CD4-positive, alpha-beta T cell treated with Interleukin-2 at 100 ng/mL for 4 hours (primary cell): ENCODE data around the gene F12.

ENCODE experiments used
- DNase-seq: peaks from one replicate; pipeline ENCODE4 v3.0.0-alpha.2; 2020; ENCODE audit warnings: low spot score

F12 gene

DNA sequence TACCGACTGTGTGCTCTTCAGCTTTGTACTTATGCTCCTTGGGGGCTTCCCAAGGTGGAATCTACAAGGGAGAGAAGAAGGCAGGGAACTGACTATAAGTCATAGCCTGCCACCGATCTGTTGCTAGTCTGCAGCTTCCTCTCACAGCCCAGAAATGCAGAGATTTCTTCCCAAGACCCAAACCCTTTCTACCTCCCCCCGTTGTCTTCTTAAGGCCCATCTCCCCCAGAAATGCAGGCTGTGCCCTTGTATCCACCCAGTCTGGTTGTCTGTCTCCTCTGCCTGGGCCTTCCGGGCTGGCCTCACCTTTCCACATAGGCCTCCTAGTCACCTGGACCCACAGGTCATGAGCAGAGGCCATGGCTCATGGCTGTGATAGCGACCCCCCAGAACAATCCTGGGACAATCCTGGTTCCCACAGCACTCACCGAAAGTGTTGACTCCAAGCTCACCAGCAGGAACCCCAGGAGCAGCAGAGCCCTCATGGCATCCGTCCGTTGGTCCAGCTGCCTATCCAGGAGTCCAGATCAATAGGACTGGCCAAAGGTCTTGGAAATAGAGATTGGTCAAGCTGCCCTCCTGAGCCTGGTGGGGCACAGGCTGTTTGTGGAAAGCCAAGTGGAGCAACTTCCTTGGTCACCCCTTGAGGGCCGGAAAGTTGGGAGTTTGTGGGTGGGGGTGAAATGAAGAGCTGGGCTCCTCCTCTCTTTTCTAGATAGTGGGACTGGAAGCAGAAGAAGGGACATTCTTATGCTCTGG lies at the start of gene F12:
TSS of gene F12 (minus strand) at position 522 of the 759 bp plus-strand sequence. CDS start at position 485, 37 bp downstream.
- DNase-seq = no peak

DNA sequence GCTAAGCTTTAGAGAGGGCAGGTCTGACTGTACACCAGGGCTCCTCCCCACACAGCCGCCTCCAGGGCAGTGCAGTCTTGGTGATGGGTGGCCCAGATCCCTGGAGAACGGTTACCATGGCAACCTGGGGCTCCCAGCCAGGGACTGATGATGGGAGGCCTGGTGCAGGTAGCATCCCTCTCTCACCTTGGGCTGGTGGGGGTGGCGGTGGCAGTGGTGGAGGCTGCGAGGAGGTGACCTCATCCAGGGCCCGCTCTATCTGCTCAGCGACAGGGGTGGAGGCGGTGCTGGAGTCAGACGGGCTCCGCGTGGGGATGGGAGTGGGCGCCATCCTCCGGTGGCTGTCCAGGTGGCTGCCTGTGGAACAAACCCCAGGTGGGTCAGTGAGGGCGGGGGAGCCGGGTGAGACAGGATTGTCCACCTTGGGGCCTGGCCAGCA lies 49.6 kb upstream of the F12 start:
- no peak for DNase-seq

- DNase-seq = no peak
These were observed 48.7 kb upstream of the F12 start for GRCh38 chr5:177457852-177458681.

GRCh38 chr5:177456976-177457851 lies 47.9 kb upstream of the F12 start:
- peak; percentile 60 for DNase-seq

DNA sequence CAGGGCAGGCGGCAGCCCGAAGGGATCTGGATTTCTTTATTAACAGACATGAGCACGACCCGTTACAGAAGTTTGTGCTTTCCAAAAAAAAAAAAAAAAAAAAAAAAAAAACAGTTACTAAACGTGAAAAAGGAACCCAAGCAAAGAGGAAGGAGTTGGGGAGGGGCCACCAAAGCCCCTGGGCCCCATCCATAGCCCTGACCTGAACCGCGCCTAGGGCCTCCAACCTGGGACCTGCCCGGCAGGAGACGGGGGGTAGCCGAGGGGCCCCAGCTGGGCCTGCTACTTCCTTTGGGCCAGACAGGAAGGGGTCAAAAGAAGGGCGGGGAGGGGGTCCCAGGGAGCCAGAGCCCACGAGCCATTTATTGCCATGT lies 47.2 kb upstream of the F12 start:
- no peak for DNase-seq

GRCh38 chr5:177455661-177456590 lies 46.6 kb upstream of the F12 start:
- DNase-seq = peak; percentile 94

DNA sequence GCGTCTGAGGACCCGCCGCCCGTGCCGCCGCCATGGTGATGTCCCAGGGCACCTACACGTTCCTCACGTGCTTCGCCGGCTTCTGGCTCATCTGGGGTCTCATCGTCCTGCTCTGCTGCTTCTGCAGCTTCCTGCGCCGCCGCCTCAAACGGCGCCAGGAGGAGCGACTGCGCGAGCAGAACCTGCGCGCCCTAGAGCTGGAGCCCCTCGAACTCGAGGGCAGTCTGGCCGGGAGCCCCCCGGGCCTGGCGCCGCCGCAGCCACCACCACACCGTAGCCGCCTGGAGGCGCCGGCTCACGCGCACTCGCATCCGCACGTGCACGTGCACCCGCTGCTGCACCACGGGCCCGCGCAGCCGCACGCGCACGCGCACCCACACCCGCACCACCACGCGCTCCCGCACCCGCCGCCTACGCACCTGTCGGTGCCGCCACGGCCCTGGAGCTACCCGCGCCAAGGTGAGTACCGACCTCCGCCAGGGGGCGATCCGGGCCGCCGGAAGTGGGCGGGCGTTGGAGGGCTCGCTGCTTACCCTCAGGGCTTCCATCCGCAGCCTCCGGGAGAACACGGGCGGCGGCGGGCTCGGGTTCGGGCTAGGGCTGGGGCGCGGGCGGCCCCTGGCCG lies 45.8 kb upstream of the F12 start:
- peak; percentile 89 for DNase-seq

DNA sequence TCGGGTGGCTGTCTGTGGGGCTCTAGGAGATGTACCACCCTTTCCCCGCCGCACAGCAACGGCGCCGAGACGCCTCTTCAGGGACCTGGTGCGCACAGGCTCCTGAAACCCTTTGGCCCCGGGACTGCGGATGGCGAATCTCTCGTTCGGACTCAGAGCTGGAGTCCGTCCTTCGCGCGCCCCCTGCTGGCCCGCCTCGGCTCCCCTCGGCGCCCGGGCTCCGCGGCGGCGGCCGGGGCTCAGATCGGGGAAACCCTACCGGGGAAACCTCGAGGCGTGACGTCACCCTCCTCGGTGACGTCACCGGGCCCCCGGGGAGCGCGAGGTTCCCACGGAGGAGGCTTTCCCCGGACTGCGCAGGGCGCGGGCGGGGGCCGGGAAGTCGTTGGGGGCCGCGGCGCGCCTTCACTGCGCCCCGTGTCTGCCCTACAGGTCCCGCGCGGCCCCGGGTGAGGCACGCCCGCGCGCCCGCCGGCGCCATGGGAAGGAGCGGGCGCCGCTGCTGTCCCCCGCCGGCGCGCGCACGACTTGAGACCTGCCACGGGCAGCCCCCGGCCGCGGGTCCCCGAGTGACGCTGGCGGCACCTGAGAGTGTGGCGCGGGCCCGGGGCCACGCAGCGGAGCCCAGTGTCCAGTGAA lies 45.2 kb upstream of the F12 start:
- peak; percentile 94 for DNase-seq

- no peak for DNase-seq
These were observed 44.6 kb upstream of the F12 start for GRCh38 chr5:177453852-177454396.

DNA sequence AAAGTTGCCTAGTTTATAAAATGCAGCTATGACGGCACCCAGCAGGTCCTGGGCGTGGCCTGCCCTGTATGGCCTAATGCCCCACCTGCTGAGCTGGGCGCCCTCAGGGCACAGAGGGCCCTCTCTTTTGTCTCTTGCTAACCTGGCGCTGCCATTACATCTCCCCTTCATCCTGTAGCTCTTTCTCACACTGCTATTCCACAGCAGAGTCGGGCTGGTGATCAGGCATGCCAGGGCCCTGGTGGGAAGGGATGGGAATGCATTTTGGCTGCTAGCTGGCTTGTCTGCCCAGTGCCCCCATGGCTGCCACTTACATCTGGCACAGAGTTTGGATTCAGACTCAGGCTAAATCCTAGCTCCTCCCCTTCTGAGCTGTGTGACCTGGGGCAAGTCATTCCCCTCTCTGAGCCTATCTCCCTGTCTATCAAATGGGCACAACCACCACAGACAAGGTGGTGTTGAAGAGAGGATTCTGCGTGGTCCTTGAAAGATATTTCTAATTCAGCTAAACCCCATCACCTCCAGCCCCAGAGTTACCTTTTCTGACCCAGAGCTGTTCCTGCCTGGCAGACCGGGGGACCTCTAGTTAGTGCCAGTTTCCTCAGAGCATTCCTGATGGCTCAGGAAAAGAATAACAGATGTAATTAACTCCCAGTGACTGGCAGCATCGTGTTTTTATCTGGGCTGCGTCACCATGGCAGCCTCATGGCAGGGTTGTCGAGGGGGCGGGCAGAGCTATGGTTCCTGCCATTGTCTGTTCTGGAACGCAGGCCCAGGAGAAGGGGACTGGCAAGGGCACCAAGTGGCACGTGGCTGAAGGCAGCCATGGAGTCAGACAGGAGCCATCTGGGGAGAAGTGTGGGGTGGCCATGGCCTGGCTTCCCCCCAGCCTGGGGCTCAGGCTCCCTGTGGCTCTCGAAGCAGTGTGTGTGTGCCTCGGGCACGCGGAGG lies 43.6 kb upstream of the F12 start:
- DNase-seq = no peak

DNA sequence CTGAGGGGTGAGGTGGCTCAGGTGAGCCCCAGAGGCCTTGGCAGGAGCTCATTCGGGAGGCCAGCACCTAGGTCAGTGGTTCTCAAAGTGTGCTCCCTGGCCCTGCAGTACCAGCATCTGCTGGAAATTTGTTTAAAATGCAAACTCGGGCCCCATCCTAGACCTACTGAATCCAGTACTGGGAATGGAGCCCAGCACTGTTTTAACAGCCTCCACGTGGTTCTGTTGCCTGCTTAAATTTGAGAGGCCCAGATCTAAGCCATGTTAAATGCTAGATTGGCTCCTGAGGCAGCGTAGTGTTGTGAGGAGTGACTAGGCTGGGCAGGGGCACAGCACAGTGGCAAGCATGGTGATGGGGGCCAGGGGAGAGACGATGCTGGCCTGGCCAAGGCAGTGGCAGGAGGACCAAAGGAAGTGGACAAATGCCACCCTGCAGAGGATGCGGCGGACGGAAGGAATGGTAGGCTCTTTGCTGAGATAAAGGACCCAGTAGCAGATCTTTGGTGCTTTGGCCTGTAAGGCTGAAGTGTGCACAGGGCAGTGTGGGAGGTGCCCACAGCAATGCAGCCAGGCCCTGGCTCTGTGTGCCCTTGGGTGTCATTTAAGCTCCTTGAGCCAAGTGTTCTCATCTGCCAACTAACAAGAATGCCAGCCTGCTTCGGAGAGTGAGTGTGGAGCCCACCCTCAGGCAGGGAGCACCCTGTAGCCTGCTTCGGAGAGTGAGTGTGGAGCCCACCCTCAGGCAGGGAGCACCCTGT lies 41.5 kb upstream of the F12 start:
- DNase-seq = no peak

DNA sequence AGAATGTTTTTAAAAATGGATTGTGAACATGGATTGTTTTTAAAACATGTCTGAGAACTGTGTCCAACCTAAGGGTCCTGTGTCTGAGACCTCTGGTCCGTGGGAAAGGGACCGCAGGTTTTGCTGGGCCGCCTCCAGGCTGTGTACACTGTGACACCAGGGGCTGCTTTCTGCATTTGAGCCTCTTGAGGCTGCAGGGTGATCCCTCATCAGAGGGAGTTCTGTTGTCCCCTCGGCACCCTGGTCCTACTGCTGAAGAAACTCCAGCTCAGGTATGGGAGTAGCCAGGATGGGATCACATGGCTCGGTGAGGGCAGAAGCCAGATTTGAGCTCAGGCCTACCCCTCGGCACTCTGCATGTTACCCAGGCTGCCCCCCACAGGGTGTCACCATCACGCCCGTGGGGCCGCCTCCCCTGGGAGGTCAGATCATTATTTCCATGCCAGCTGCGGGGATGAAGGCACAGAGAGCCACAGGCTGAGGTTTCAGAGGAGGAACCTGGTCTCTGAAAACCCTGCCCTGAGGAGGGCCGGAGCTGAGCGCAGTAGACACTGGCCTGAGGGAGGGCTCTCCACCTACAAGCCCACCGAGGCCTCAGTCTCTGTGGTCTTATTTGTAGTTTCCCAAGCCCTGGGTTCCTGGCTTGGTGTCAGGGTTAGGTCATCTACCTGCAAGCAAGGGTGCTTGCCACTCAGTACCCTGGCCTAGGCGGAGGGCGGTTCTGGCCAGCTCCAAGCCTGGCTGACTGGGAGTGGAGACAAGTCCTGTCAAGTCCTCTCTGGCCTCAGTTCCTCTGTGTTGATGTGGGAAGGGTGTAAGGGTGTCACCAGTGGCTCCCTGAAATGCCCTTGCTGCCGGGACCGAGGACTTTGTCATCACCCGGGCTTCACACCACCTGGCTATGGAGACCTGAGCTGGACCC lies 40.0 kb upstream of the F12 start:
- DNase-seq = no peak

DNA sequence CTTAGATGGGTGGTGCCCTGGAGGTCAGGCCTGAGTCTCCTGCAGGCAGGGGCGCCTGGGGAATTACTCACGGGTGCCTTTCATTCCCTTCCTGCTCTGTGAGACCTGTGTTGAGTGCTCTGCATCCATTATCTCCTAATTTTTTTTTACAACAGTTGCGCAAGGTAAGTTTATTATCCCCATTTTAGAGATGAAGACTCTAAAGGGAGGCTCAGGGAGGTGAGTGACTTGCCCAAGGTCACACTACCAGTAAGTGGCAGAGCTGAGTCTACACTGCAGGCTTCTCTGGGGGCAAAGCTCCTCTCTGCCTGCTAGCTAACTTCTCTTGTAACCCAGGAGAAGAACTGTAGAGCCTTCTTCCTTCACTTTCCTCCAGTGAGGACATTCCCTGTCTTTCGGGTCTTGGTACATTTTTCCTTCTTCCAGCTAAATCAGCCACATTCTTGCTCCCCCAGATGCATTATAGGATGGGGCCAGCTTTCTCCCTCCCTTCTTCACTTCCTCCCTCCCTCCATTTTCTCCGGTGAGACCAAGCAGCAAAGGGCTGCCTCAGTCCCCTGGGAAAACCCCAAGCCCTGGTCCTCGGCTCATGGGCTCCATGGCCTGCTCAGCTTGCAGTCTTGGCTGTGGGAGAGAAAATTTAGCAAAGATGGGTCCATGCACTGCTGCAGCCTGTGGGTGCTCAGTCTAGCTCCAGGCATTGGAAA lies 39.0 kb upstream of the F12 start:
- DNase-seq = no peak

DNA sequence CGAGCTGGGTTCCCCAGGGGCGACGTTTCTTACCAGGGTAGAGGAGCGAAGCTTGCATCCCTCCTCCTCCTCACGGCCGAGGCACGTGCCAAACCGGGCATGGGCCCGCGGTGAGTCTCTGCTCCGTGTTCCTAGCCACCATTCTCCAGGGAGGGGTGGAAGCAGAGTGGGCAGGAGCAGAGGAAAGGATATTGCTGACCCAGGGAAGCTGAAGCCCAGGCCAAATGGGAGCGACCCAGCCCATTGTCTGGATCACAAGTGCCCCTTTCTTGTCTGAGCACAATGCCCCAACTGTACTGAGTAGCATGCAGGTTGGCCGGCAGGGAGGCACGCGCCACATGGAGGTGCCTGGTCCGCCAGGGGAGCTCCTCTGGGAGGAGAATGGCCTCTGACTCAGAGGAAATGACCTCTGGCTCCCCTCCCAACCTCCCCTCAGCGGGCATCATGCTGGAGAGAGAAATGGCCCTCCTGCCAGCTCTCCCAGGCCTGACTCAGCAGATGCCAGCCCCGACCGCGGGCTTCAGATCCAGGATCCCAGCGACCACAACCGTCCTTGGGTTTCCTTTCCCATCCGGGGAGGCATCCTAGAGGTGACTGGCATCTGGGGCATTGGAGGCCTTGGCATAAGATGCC lies 38.4 kb upstream of the F12 start:
- no peak for DNase-seq

DNA sequence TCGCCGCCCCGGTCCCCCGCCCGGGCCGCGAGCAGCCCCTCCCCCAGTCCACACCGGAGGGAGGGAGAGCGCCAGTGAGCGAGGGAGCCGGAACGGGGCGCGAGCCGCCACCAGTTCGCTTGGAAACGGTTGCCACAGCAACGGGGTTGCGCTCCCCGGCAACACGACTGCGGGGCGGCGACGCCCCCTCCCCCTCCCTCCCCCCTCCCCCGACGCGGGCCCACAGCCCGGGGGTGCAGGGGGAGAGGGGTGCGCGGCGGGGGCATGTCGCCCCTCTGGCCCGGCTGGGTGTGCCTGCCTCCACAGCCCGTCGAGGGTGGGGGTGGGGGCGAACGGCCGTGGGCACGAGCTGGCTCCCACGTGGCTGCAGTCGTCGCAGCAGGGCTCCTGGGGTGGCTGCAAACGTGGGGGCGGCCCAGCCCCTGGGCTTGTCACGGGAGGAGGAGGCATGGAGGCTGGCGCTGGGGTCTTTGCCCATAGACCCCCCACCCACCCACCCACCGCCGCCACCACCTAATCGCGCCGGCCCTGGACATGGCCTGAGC lies 37.8 kb upstream of the F12 start:
- peak; percentile 86 for DNase-seq
